Measurements from ENCODE around the gene SLK. TPM values are rescaled to one million over a fixed set of nuclear protein-coding genes. Genes with fewer than 3 reads are reported as not detected.

Gene SLK
- total and polyA plus RNA-seq, 2 of the 4 experiments (the other 2 are of a cell fraction), result 8.1 to 21.5 TPM

DNA sequence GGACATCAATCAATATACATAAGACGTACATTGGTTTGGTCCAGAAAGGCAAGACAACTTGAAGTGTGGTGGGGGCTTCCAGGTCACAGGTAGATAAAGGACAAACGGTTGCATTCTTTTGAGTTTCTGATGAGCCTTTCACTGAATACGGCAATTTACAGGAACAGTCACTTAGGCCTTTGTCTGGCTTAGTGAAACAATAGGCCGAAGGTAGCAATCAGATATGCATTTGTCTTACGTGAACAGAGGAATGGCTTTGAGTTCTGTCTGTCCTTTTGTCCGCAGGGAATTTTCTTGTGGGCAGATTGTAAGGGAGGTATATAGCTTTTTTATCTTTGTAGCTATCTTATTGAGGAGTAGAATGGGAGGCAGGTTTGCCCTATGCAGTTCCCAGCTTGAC is 38.2 kb upstream of the SLK start:
- Histone ChIP-seq H3K9ac (ENCODE audit: low read depth, low read length) (no peak overlapping the region), H3K4me3 (ENCODE audit: insufficient read depth, low read depth, low read length) (no peak overlapping the region), H3K4me2 (ENCODE audit: low read depth, low read length) (no peak overlapping the region), H3K79me1 (ENCODE audit: low read depth in 1 of 2, low read length in 2 of 2) (no peaks in the 10 kb centered on the region), H2BK5ac (ENCODE audit: low read depth, low read length, poor library complexity, severe bottlenecking) (no peak overlapping the region), H4K91ac (ENCODE audit: insufficient read depth, low read depth, low read length) (no peak overlapping the region), H3K36me3 (ENCODE audit: control insufficient read depth, insufficient read depth, low read length) (no peaks in the 10 kb centered on the region), H2BK20ac (ENCODE audit: low read depth, low read length) (no peak overlapping the region), H2AK5ac (ENCODE audit: low read depth, low read length) (no peak overlapping the region), H3K4me1 (ENCODE audit: control insufficient read depth, insufficient read depth, low read length) (no peaks in the 10 kb centered on the region), H2BK15ac (ENCODE audit: low read depth, low read length) (no peak overlapping the region), H3K4ac (ENCODE audit: low read depth, low read length) (no peak overlapping the region), H4K8ac (ENCODE audit: low read depth in 2 of 2, low read length in 2 of 2) (no peak overlapping the region), H3K23ac (ENCODE audit: low read depth, low read length) (no peak overlapping the region), H2BK120ac (ENCODE audit: low read depth, low read length) (no peak overlapping the region), H3K14ac (replicated peaks; ENCODE audit: low read depth, low read length) (no peak overlapping the region), H3K9me3 (ENCODE audit: control insufficient read depth, insufficient read depth, low read length) (no peaks in the 10 kb centered on the region), H3K27ac (ENCODE audit: insufficient read depth, low read length) (no peak overlapping the region), H4K5ac (ENCODE audit: low read depth, low read length) (no peak overlapping the region), H3K56ac (ENCODE audit: extremely low read depth, insufficient read depth, low read length) (no peak overlapping the region), H3K9me1 (ENCODE audit: insufficient read depth, low read length) (no peaks in the 10 kb centered on the region), H3K27me3 (ENCODE audit: control insufficient read depth, insufficient read depth, low read length) (no peaks in the 10 kb centered on the region), H4K20me1 (ENCODE audit: insufficient read depth, low read length) (no peaks in the 10 kb centered on the region), H2AK9ac (replicated peaks; ENCODE audit: low read depth, low read length, poor library complexity) (no peak overlapping the region), H2AFZ (replicated peaks; ENCODE audit: low read length, poor library complexity) (no peak overlapping the region), H3K18ac (ENCODE audit: low read depth, low read length) (no peak overlapping the region)
- CTCF ChIA-PET, result no interaction called here
- WGBS, 2 experiments (ENCODE audit: extremely low coverage in 2 of 2, insufficient read length in 1 of 2), result 68% methylated on average over 2 of the region's 6 CpGs; no CpG with 5 or more reads in 1 of the 2 experiments
- POLR2A ChIA-PET (ENCODE audit: unreplicated experiment), result no interaction called here
- no TSS peak for BruUV-seq (replicated peaks)
- ATAC-seq (ENCODE audit: low read depth), result no peak
- no peak for DNase-seq
- in situ Hi-C loops (cut with MboI; ENCODE audit: low sequenced_read_pairs), result no loop called here
- dilution Hi-C loops (cut with HindIII; ENCODE audit: low sequenced_read_pairs, unreplicated experiment), result no loop called here
- intact Hi-C loops (cut with micrococcal nuclease), result no loop called here
- TF ChIP-seq RAD21 (IDR thresholded peaks at IDR 0.05; ENCODE audit: low read length), result no peak
- TF ChIP-seq MXI1 (IDR thresholded peaks at IDR 0.05; ENCODE audit: borderline replicate concordance, low read depth, low read length), result no peak
- TF ChIP-seq CEBPB (IDR thresholded peaks at IDR 0.05; ENCODE audit: low read depth, low read length), result no peak
- TF ChIP-seq RFX5 (IDR thresholded peaks at IDR 0.05; ENCODE audit: low read depth, low read length), result no peak
- no peak for TF ChIP-seq POLR2A (IDR thresholded peaks at IDR 0.05; ENCODE audit: low read depth, low read length)
- no peak for TF ChIP-seq CHD1 (IDR thresholded peaks at IDR 0.05; ENCODE audit: low read depth, low read length)
- TF ChIP-seq USF2 (IDR thresholded peaks at IDR 0.05; ENCODE audit: low read depth, low read length), result no peak
- TF ChIP-seq MAZ (IDR thresholded peaks at IDR 0.05; ENCODE audit: borderline replicate concordance, low read depth, low read length), result no peak
- no peak for TF ChIP-seq SMC3 (IDR thresholded peaks at IDR 0.05; ENCODE audit: low read depth, low read length)
- TF ChIP-seq CTCF (conservative IDR thresholded peaks at IDR 0.05; ENCODE audit: low read depth, low read length), result no peak
- no peak for TF ChIP-seq RCOR1 (IDR thresholded peaks at IDR 0.05; ENCODE audit: insufficient replicate concordance, low read length)
- TF ChIP-seq, protein P1, sequence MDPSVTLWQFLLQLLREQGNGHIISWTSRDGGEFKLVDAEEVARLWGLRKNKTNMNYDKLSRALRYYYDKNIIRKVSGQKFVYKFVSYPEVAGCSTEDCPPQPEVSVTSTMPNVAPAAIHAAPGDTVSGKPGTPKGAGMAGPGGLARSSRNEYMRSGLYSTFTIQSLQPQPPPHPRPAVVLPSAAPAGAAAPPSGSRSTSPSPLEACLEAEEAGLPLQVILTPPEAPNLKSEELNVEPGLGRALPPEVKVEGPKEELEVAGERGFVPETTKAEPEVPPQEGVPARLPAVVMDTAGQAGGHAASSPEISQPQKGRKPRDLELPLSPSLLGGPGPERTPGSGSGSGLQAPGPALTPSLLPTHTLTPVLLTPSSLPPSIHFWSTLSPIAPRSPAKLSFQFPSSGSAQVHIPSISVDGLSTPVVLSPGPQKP (IDR thresholded peaks at IDR 0.05; ENCODE audit: borderline replicate concordance, low read depth, low read length), result no peak
- TF ChIP-seq MAFK (IDR thresholded peaks at IDR 0.05; ENCODE audit: low read depth, low read length), result no peak
- no peak for TF ChIP-seq BHLHE40 (IDR thresholded peaks at IDR 0.05; ENCODE audit: low read depth, low read length)
- no peak for TF ChIP-seq NFE2L2 (IDR thresholded peaks at IDR 0.05; ENCODE audit: low read depth, low read length)

Measured in IMR-90 (cell line).